IPS-11a (cell line): Measurements from ENCODE around the gene EZR.
"Not testable (repeated sequence)": the region's sequence is repeated elsewhere in the genome, so short reads cannot be mapped to it uniquely, and the experiment has no call there.

Experiments
- H3K4me3 ChIP-seq: one replicate; pipeline ENCODE4 v1.5.1; 2013; ENCODE audit warnings: low read depth, low read length, control low read depth

EZR gene

DNA sequence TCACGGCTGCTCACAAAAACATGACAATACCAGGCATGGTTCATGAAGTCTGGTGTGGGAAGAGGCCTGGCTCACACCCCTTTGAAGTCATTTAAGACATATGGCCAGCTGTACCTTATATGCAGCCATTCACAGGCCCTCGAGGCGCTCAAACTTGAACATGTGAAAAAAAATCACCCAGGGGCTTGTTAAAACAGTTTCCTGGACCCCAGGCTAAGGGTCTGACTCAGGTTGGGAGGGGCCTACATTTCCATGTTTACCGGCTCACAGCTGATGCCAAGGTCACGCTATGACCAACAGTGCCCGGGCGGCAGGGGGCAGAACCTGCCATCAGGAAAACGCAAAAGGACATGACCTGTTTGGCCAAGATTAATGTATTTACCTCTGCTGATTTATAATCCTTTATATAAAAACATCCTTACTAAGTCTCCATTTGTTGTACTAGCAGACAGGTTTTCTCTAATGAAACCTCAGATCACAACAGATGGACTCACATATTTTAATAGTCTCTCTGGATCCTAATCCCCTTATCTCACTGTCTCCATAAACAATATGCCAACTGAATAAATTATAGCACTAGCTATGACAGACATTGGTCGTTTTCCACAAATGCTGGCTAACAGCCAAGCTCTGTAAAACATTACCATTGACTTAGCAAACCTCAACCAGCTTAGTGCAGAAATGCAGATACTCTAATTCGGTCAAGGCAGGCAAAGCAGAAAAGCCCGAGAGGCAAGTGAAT is 19.9 kb downstream of the EZR start:
- no peak overlapping the region for H3K4me3 ChIP-seq

DNA sequence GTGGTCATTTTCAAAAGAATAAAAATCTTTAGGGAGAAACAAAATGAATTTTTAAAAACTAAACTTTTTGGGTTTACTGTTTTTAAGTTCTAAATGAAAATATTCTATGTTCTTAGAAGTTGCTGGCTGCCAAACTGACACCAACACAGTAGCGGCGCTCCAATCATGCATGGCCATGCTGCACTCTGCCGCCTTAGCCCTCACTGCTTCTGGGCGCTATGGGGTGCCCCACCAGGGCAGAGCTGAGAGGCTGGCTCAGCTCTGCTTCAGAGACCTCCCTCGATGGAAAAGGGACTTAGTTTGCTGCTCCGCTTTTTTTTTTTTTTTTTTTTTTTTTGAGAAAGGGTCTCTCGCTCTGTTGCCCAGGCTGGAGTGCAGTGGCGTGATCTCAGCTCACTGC is 20.9 kb downstream of the EZR start:
- no peak overlapping the region for H3K4me3 ChIP-seq

GRCh38 chr6:158797331-158798310 is 21.5 kb downstream of the EZR start:
- H3K4me3 ChIP-seq = no peak overlapping the region

DNA sequence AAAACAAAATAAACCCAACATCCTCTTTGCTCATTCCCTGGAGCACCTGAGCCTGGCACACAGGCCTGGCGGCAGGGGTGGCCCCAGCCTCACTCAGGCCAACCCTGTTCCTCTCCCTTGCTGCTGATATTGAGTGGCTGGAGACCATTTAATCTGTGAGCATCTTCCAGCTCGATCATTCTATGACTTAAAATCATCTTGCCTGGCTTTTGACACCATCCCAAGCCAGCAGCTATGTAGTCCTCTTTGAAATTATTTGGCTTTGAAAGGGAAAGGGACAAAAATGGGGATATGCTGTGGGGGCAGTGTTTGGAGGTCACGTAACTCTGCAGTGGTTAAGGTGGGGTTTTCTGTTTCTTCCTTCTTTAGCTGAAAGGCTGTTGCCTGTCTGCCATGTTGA is 22.8 kb downstream of the EZR start:
- H3K4me3 ChIP-seq = no peak overlapping the region

DNA sequence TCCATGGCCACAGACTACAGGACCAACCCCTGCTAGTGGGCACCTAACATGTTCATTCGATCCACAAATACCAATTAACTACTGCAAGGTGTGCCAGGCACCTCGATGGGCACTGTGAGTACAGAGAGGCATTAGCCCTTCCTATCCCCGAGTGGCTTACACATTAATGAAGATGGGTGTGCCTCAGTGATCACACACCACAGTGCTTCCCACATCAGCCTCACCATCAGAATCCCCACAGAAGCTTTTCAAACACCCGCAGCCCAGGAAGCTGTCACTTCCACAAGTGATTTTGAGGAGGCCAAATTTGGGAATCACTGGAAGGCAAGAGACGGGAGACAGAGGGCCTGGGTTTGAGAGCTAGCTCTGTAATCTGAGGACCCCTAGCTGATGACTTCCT is 23.7 kb downstream of the EZR start:
- H3K4me3 ChIP-seq = no peak overlapping the region

GRCh38 chr6:158793432-158793831 is 25.7 kb downstream of the EZR start:
- no peak overlapping the region for H3K4me3 ChIP-seq

GRCh38 chr6:158792505-158792904 is 26.7 kb downstream of the EZR start:
- H3K4me3 ChIP-seq = not testable (repeated sequence)

DNA sequence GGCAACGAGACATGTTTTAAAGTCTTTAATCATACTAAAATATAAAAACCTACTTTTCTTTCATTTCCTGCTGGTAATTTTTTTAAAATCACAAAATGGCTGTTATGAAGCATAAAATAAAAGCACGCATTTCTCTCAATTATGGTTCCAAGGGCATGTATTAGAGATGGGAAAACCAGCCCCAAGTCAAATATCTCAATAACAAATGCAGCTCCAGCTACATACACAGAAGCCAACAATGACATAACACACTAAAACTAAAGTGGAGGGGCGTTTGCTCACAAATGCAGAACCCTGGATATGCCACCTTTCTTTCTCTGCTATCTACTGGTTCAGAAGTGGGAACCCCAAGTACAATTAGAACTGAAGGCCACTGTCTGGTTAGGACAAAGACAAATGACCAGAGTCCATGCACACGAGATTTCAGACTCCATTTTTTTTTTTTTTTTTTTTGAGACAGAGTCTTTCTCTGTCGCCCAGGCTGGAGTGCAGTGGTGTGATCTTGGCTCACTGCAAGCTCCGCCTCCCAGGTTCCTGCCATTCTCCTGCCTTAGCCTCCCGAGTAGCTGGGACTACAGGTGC is 27.8 kb downstream of the EZR start:
- no peak overlapping the region for H3K4me3 ChIP-seq

DNA sequence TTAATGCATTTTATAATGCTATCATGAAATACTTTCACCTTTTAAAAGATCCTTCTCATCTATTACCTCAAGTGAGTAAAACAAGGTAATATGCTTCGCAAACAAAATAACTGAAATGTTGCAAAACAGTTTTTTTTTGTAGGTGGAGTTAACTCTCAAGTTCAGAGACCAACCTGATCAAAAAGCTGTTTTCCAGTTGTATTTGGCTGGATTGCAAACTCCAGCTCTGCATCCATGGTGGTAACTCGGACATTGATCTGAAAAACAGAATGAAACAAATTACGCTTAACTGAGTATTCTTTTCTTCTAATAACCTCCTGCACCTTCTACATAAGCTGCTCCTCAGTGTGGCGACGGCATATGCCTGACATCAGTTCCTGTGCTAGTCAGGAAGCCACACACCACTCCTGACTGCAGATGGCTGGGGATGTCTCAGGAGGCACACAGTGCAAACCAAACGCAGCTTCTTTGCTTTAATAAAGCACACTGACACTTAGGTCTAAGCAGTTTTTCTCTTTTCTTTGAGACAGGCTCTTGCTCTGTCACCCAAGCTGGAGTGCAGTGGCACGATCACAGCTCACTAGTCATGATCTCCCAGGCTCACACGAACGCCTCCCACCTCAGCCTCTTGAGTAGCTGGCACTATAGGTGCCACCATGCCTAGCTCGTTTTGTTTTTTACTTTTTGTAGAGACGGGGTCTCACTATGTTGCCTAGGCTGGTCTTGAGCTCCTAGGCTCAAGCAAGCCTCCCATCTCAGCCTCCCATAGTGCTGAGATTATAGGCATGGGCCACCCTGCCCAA is 29.9 kb downstream of the EZR start:
- no peak overlapping the region for H3K4me3 ChIP-seq

- no peak overlapping the region for H3K4me3 ChIP-seq
These were observed 31.8 kb downstream of the EZR start for GRCh38 chr6:158787395-158787794.

DNA sequence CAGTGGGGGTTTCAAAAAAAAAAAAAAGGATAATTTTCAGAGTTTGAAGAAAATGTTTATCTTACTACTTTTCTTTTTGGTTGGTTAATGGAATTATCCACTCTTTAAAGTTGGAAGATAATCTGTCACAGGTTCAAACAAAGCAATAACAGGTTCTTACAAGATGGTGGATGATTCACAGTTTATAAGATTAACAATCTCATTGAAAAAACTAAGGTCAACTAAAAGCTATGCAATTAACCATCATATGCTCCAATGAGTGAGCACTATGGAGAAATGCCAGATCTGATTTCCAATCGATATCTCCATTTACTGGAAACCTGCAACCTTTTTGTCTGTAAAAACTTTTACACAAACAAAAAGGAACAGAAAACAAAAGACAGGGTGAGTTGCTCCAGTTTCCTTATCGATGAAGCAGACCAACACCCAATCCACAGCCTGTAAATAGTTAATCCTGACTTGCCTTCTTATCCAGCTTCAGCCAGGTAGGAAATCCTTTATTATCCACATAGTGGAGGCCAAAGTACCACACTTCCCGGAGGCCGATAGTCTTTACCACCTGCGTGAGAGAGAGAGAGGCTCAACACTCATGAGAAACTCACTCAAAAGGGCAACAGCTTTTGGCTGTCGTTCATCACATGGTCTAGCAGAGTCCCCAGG is 32.4 kb downstream of the EZR start:
- H3K4me3 ChIP-seq = no peak overlapping the region

- no peak overlapping the region for H3K4me3 ChIP-seq
These were observed 34.1 kb downstream of the EZR start for GRCh38 chr6:158785036-158785435.

GRCh38 chr6:158784505-158784904 is 34.7 kb downstream of the EZR start:
- no peak overlapping the region for H3K4me3 ChIP-seq

DNA sequence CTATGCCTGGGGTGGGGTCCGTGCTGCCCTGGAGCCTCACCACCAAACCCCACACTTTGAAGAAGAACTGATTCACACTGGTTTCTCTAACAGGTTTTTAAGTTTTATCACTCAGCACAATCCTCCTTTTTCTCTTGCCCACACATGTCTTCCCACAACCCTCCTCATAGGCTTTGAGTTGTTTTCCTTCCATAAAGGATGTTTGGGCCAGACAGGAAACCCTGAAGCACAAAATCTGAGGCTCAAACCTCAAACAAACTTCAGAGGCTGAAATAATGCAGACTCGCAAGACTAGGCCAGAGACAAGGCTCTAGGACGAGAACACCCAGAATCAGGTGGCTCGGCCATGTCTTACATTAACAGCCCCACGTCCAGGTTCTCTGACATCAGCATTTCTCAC is 35.3 kb downstream of the EZR start:
- no peak overlapping the region for H3K4me3 ChIP-seq

DNA sequence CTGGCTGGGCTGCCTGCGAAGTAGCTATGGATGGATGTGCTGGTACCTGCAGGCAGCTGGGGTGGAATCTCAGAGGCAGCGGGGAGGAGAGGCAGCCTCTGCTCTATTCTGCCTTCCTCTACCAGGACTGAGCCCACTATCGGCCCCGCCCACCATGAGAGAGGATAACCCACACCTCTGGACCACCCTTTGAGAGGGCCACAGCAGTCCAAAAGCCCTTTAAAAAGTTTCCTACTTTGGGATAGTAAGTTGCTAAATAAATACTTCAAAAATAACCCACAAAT is 36.1 kb downstream of the EZR start:
- H3K4me3 ChIP-seq = no peak overlapping the region

GRCh38 chr6:158782432-158783166 is 36.6 kb downstream of the EZR start:
- no peak overlapping the region for H3K4me3 ChIP-seq

- no peak overlapping the region for H3K4me3 ChIP-seq
These were observed 37.3 kb downstream of the EZR start for GRCh38 chr6:158781692-158782373.

- H3K4me3 ChIP-seq = no peak overlapping the region
These were observed 38.0 kb downstream of the EZR start for GRCh38 chr6:158780988-158781691.
